SK-N-SH treated with all-trans-retinoic acid at 6 μM for 48 hours (cell line): ENCODE measurements around the gene DAAM2.

ENCODE experiments used
- ARNTL ChIP-seq: fragments of 450-650 bp; formaldehyde crosslinking; IDR thresholded peaks from 2 replicates; pipeline ENCODE4 v1.5.0; 2020; ENCODE audit warnings: low read depth, mild to moderate bottlenecking, moderate library complexity, borderline replicate concordance
- BACH2 ChIP-seq: fragments of 250-450 bp; sonication (Bioruptor Pico); IDR thresholded peaks from 2 replicates; pipeline ENCODE4 v1.9.0; 2021; ENCODE audit warnings: mild to moderate bottlenecking, borderline replicate concordance
- CSDC2 ChIP-seq: fragments of 250-450 bp; sonication (Bioruptor Pico); IDR thresholded peaks from 2 replicates; pipeline ENCODE4 v1.5.0; 2020; ENCODE audit warnings: mild to moderate bottlenecking, moderate library complexity
- OSR1 ChIP-seq: fragments of 250-450 bp; sonication (Bioruptor Pico); IDR thresholded peaks from 2 replicates; pipeline ENCODE4 v1.8.0; 2022; ENCODE audit warnings: moderate library complexity, mild to moderate bottlenecking, inconsistent platforms
- RARB ChIP-seq: fragments of 250-450 bp; sonication (Bioruptor Pico); IDR thresholded peaks from 2 replicates; pipeline ENCODE4 v1.8.0; 2021; ENCODE audit warnings: mild to moderate bottlenecking, moderate library complexity
- SNAI2 ChIP-seq: fragments of 250-450 bp; sonication (Bioruptor Pico); IDR thresholded peaks from 2 replicates; pipeline ENCODE4 v1.5.0; 2020; ENCODE audit warnings: mild to moderate bottlenecking, moderate library complexity
- ZC3H10 ChIP-seq: fragments of 250-450 bp; sonication (Bioruptor Pico); IDR thresholded peaks from 2 replicates; pipeline ENCODE4 v1.5.1; 2021; ENCODE audit warnings: mild to moderate bottlenecking, moderate library complexity
- ZFP3 ChIP-seq: fragments of 250-450 bp; sonication (Bioruptor Pico); IDR thresholded peaks from 2 replicates; pipeline ENCODE4 v1.5.0; 2020; ENCODE audit warnings: mild to moderate bottlenecking, moderate library complexity
- ZFP30 ChIP-seq: fragments of 450-650 bp; formaldehyde crosslinking; IDR thresholded peaks from 2 replicates; pipeline ENCODE4 v1.5.0; 2022; ENCODE audit warnings: mild to moderate bottlenecking, moderate library complexity
- TF ChIP-seq, protein P1 (sequence below): fragments of 250-450 bp; sonication (Bioruptor Pico); IDR thresholded peaks from 2 replicates; pipeline ENCODE4 v1.5.1; 2020; ENCODE audit warnings: low read depth, mild to moderate bottlenecking, moderate library complexity
- TF ChIP-seq, protein P2 (sequence below): fragments of 250-450 bp; sonication (Bioruptor Pico); IDR thresholded peaks from 2 replicates; pipeline ENCODE4 v1.8.0; 2020; ENCODE audit warnings: mild to moderate bottlenecking, moderate library complexity, borderline replicate concordance
- TF ChIP-seq, protein P3 (sequence below): fragments of 250-450 bp; sonication (Bioruptor Pico); IDR thresholded peaks from 2 replicates; pipeline ENCODE4 v1.8.0; 2021; ENCODE audit warnings: low read depth, mild to moderate bottlenecking, moderate library complexity, borderline replicate concordance

DNA sequence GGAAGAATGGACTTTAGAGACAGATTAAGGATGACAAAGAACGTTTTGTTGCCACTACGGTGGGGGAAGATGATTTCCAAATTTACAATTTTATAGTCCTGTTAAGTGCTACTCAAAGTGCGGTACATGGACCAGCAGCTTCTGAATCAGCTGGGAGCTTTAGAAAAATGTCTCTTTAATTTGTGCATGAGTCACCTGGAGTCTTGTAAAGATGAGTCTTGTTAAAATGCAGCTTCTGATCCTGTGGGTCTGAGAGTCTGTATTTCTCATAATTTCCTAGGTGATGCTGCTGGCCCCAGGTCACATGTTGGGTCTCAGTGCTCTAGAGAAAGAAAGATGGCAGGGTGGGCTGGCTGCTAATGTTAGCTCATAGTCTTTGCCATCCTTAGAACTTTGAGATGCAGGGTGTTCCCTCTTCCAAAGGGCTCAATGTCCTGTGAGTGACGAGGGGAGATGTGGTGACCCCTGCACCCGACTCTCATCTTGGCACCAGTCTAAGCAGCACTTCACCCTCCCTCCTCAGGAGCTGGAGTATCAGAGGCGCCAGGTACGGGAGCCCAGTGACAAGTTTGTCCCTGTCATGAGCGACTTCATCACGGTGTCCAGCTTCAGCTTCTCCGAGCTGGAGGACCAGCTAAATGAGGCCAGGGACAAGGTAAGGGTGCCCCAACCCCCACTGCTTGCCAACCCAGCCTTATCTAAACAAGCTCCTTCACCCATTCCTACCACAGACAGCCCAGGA lies 107.5 kb downstream of the DAAM2 start:
- TF ChIP-seq, protein P1, sequence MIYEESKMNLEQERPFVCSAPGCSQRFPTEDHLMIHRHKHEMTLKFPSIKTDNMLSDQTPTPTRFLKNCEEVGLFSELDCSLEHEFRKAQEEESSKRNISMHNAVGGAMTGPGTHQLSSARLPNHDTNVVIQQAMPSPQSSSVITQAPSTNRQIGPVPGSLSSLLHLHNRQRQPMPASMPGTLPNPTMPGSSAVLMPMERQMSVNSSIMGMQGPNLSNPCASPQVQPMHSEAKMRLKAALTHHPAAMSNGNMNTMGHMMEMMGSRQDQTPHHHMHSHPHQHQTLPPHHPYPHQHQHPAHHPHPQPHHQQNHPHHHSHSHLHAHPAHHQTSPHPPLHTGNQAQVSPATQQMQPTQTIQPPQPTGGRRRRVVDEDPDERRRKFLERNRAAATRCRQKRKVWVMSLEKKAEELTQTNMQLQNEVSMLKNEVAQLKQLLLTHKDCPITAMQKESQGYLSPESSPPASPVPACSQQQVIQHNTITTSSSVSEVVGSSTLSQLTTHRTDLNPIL, result no peak
- TF ChIP-seq, protein P2, sequence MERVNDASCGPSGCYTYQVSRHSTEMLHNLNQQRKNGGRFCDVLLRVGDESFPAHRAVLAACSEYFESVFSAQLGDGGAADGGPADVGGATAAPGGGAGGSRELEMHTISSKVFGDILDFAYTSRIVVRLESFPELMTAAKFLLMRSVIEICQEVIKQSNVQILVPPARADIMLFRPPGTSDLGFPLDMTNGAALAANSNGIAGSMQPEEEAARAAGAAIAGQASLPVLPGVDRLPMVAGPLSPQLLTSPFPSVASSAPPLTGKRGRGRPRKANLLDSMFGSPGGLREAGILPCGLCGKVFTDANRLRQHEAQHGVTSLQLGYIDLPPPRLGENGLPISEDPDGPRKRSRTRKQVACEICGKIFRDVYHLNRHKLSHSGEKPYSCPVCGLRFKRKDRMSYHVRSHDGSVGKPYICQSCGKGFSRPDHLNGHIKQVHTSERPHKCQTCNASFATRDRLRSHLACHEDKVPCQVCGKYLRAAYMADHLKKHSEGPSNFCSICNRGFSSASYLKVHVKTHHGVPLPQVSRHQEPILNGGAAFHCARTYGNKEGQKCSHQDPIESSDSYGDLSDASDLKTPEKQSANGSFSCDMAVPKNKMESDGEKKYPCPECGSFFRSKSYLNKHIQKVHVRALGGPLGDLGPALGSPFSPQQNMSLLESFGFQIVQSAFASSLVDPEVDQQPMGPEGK (CRISPR knock-in tag), result no peak
- TF ChIP-seq, protein P3, sequence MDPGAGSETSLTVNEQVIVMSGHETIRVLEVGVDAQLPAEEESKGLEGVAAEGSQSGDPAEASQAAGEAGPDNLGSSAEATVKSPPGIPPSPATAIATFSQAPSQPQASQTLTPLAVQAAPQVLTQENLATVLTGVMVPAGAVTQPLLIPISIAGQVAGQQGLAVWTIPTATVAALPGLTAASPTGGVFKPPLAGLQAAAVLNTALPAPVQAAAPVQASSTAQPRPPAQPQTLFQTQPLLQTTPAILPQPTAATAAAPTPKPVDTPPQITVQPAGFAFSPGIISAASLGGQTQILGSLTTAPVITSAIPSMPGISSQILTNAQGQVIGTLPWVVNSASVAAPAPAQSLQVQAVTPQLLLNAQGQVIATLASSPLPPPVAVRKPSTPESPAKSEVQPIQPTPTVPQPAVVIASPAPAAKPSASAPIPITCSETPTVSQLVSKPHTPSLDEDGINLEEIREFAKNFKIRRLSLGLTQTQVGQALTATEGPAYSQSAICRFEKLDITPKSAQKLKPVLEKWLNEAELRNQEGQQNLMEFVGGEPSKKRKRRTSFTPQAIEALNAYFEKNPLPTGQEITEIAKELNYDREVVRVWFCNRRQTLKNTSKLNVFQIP (CRISPR knock-in tag), result no peak
- TF ChIP-seq BACH2 (CRISPR knock-in tag) (no peak), RARB (no peak), OSR1 (CRISPR knock-in tag) (no peak), ARNTL (CRISPR knock-in tag) (no peak), ZC3H10 (CRISPR knock-in tag) (no peak), SNAI2 (CRISPR knock-in tag) (no peak), ZFP3 (CRISPR knock-in tag) (no peak), ZFP30 (CRISPR knock-in tag) (no peak), CSDC2 (no peak)
